B cell (primary cell): Measurements from ENCODE around the gene HS3ST6.

Source experiments
- CTCF ChIP-seq: fragments of 200-600 bp; IDR thresholded peaks from one replicate; pipeline ENCODE4 v1.8.0; 2022; ENCODE audit warnings: antibody characterized with exemption, mild to moderate bottlenecking
- EZH2 ChIP-seq: IDR thresholded peaks from 2 replicates; pipeline ENCODE4 v1.6.1; 2012; ENCODE audit warnings: borderline replicate concordance, low read depth, mild to moderate bottlenecking, moderate library complexity, low read length; ENCODE audit not compliant: insufficient read depth, poor library complexity, severe bottlenecking

DNA sequence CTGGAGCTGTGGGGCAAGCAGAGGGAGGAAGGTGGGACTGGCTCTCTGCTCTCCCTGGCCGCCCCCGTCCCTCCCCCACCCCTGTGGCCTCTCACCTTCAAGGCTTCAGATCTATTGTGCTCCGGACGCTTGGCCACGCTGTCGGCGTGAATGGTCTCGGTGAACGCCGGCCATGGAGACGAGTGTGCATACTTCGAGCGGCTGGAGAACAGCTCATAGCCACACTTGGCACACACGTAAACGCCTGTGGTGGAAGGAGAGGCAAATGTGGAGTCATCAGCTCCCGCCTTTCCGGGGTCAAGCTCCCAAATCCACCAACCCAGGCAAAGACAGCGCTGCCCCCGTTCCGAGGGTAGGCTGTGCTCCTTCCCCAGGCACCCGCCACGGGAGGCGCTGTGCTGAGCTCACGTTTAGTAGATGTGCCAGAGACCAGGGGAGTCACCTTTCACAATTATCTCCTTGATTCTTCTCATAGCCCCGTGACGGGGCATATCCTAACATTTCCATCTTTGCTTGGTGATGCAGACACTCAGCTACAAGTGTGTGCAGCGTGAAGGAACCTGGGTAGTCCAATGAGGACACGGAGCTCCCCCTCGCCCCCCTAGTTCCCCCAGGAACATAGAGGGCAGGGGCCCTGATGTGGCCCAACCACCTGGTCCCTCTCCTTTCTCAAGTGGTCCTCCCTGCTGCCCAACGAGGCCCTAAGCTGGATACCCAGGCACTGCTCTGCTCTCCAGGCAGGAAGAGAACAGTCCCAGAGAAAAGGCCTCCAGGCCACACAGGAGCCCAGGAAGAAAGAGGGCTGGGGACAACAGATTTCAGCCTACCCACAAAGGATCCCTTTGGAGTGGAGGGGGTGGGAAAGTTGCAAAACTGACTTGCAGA lies 23.2 kb upstream of the HS3ST6 start:
- TF ChIP-seq CTCF = no peak
- no peak for TF ChIP-seq EZH2
